Gastroesophageal sphincter (tissue), 3 donors: ENCODE results near the gene IVL.

Experiments used
- CTCF ChIP-seq, 4 experiments: fragments of 200-600 bp in 2 of 4; fragments of 450-650 bp in 2 of 4; sonication (generic) in 1 of 4; IDR thresholded peaks; one replicate each; pipeline ENCODE4 v1.5.1; 2017 to 2019; ENCODE audit warnings: antibody characterized with exemption in 4 of 4, mild to moderate bottlenecking in 2 of 4, moderate library complexity in 2 of 4
- EP300 ChIP-seq: sonication (generic); formaldehyde crosslinking; IDR thresholded peaks from one replicate; pipeline ENCODE4 v1.6.1; 2017; ENCODE audit warnings: antibody characterized with exemption, mild to moderate bottlenecking
- POLR2A ChIP-seq, 2 donors: fragments of 450-650 bp; IDR thresholded peaks; one replicate each; pipeline ENCODE4 v1.6.1; 2017; ENCODE audit warnings: antibody characterized with exemption in 2 of 2, mild to moderate bottlenecking in 2 of 2, moderate library complexity in 1 of 2
- POLR2AphosphoS5 ChIP-seq: sonication (generic); formaldehyde crosslinking; IDR thresholded peaks from one replicate; pipeline ENCODE4 v1.6.1; 2017; ENCODE audit warnings: antibody characterized with exemption

DNA sequence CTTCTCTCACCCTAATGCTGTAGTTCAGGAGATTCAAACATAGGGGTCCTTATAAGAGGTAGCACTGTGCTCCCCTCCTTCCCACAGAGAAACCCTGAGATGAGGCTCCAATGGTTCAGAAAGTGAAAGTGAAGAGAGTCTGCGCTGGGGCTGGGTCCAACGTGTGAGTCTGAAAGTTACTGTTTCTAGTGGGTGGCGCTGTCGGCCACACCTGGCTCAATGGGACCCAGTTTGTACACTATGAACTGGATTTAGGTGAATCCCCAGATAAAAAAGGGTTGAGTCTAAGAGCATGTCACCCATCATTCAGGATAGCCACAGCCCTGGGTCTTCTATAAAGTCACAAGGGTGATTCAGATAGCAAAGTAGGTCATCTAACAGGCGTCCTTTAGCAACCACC, 27.4 kb upstream of the IVL start:
- no peak for TF ChIP-seq CTCF (IDR thresholded peaks at IDR 0.05)
- TF ChIP-seq POLR2A (IDR thresholded peaks at IDR 0.05) = no peak
- no peak for TF ChIP-seq POLR2AphosphoS5
- no peak for TF ChIP-seq EP300
